Ishikawa (cell line): ENCODE data around the gene TRABD.

Source experiments
- CEBPB ChIP-seq: IDR thresholded peaks from 2 replicates; pipeline ENCODE4 v1.6.1; 2012
- CREB1 ChIP-seq: IDR thresholded peaks from 2 replicates; pipeline ENCODE4 v1.6.1; 2012; ENCODE audit warnings: low read depth
- EP300 ChIP-seq: IDR thresholded peaks from 2 replicates; pipeline ENCODE4 v1.6.1; 2012; ENCODE audit warnings: borderline replicate concordance
- FOXM1 ChIP-seq: IDR thresholded peaks from 2 replicates; pipeline ENCODE4 v1.6.1; 2012; ENCODE audit warnings: low read depth, borderline replicate concordance
- MAX ChIP-seq: IDR thresholded peaks from 2 replicates; pipeline ENCODE4 v1.6.1; 2012
- RAD21 ChIP-seq: IDR thresholded peaks from 2 replicates; pipeline ENCODE4 v1.6.1; 2012; ENCODE audit warnings: low read depth
- TAF1 ChIP-seq: IDR thresholded peaks from 2 replicates; pipeline ENCODE4 v1.6.1; 2012; ENCODE audit warnings: low read depth, mild to moderate bottlenecking
- YY1 ChIP-seq: IDR thresholded peaks from 2 replicates; pipeline ENCODE4 v1.6.1; 2012; ENCODE audit warnings: low read depth

GRCh38 chr22:50228366-50228765 is 42.7 kb downstream of the TRABD start:
- no peak for TF ChIP-seq MAX
- no peak for TF ChIP-seq EP300
- no peak for TF ChIP-seq YY1
- TF ChIP-seq CREB1: no peak
- TF ChIP-seq CEBPB: no peak
- TF ChIP-seq FOXM1: no peak
- TF ChIP-seq RAD21: no peak
- TF ChIP-seq TAF1: no peak
